ENCODE measurements around the gene YWHAQ.

DNA sequence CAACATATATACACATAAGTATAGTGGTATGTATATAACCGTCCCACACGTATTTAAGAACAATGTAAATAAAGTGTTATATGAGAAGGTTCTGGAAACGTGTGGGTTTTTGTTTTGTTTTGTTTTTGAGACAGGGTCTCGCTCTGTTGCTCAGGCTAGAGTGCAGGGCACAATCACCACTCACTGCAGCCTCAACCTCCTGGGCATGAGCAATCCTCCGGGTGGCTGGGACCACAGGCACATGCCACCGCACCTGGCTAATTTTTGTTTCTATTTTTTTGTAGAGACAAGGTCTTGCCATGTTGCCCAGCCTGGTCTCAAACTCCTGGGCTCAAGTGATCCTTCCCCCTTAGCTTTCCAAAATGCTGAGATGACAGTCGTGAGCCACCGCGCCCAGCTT, 81.4 kb downstream of the YWHAQ start:
- TF ChIP-seq, protein P1, sequence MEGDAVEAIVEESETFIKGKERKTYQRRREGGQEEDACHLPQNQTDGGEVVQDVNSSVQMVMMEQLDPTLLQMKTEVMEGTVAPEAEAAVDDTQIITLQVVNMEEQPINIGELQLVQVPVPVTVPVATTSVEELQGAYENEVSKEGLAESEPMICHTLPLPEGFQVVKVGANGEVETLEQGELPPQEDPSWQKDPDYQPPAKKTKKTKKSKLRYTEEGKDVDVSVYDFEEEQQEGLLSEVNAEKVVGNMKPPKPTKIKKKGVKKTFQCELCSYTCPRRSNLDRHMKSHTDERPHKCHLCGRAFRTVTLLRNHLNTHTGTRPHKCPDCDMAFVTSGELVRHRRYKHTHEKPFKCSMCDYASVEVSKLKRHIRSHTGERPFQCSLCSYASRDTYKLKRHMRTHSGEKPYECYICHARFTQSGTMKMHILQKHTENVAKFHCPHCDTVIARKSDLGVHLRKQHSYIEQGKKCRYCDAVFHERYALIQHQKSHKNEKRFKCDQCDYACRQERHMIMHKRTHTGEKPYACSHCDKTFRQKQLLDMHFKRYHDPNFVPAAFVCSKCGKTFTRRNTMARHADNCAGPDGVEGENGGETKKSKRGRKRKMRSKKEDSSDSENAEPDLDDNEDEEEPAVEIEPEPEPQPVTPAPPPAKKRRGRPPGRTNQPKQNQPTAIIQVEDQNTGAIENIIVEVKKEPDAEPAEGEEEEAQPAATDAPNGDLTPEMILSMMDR (IDR thresholded peaks at IDR 0.05) = no peak
- no peak for TF ChIP-seq POLR2A (IDR thresholded peaks at IDR 0.05)

Data from esophagus squamous epithelium (tissue), 4 donors.